HG02623 (cell line): Measurements from ENCODE around the gene SNTN.

ENCODE experiments used
- ATAC-seq: cut with Tn5 transposase; IDR thresholded peaks from one replicate; pipeline ENCODE4 v1.9.1; 2021; ENCODE audit warnings: moderate library complexity; ENCODE audit not compliant: unreplicated experiment

Gene SNTN

GRCh38 chr3:63673111-63673510 lies 20.6 kb downstream of the SNTN start:
- ATAC-seq = no peak

DNA sequence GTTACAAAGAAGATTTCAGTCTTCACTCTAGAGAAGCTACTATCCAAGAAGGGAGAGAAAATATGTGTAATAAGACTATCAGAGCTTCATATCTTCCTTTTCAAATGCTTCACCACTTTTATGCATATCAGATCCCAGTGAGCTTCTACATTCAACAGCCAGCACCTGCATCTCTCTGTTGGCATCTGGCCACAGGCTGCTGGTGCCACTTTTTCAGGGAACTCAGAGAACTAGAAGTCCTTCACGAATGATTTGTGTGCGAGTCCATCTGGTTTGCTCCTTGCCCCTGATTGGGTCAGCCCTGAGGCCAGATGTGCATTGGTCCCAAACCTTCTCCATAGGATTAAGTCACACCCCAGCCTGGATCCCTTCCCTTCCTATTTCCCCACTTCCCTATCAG lies 22.1 kb downstream of the SNTN start:
- no peak for ATAC-seq

DNA sequence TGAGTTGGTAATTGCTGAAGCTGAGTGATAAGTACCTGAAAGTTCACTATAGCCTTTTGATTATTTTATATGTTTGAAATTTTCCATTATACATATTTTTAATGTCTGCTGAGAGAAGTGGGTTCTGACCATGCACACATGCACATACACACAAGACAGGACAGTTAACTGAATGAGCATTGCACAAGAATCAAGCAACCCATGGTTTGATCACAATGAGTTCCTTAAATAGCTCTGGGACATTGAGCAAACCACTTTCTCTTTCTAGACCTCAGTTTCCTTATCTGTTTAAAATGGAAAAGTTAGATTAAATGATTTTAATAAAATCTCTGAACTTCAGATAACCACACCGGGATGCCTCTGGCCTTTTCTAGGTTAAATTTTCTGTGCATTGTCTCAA lies 26.7 kb downstream of the SNTN start:
- ATAC-seq = no peak

DNA sequence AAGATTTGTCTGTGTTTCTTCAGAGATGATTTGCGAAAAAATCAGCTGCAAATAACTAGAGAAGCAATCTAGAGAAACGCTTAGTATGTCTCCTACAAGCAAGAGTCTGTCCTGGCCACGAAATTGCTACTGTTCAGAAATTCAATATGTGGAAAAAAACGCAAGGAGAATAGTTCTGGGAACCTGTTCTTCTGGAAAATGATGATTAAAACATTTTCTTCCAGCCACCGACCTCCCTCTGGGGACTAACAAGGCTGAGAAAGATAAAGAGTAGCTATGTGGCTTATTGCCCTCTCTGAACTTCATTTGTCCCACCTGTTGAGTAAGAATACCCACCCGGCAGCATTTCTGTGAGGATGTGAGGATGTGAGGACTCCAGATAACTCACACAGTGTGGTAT lies 31.6 kb downstream of the SNTN start:
- no peak for ATAC-seq

- ATAC-seq = no peak
Measured at GRCh38 chr3:63685340-63685739, 32.9 kb downstream of the SNTN start.

DNA sequence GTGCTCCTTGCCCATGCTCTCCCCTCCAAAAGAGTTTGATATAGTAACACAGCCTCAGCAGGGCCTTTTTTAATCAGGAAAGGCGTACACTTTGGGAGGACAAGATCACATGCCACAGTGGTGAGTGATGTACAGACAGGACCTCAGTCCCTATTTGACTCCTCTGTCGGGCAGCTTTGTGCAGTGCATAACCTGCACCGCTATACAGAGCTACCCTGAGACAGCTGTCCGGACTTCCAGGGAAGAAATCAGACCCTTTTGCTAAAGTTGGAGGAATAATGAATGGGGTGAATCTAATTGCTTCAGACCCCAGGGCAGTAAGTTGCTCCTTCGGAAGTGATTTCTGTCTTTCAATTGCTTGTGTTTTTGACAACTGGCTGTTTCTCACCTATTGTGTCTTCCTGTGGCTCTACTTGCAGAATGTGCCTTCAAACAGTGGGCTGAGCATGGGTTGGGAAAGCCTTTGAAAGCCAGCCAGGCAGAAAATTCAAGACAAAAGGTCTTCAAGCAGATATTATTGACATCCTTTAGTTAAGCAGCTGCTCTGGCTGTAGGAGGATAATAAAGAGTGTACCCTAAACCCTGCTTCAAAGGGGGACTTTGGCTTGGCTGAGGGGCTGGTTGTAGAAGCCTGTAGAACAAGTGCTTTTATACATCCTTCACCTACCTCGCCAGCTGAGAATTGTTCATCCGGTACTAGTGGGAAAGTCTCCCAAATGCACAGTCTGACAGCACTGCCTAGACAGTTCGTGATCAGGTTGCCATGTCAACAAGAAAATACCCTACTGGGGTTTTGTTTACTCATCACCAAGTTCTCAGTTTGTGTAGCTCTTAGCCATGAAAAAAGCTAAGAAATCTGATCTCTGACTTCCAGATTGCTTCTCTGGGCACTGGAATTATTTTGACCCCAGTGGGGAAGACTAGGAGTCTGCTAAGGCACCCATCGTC lies 35.1 kb downstream of the SNTN start:
- ATAC-seq = no peak

DNA sequence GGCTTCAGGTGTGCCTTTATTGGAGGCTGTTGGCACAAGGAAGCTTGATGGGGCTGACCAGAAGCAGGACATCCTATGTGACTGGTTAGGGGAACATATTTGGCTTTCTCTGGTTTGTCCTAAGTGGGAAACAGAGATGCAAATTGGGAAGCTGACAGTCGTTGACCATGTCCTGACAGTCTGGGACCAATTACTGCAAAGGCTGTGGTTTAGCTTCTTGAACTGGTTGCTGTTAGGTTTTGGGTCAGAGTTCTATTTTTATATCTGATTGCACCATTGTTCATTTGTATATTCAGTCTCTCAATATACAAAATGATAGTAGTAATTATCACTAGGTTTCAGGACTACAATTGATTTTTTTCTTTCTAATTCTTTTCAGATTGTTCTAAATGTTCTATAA lies 36.8 kb downstream of the SNTN start:
- no peak for ATAC-seq

DNA sequence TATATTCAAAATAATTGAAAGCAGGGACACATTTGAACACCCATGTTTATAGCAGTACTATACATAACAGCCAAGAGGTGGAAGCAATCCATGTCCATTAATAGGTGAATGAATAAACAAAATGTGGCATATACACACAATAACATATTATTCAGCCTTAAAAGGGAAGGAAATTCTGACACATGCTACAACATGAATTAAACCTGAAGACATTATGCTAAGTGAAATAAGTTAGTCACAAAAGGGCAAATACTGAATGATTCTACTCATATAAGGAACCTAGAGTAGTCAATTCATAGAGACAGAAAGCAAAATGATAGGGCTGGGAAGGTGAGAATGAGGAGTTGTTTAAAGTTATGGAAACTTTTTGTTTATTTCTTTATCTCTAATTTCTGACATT lies 40.9 kb downstream of the SNTN start:
- no peak for ATAC-seq

DNA sequence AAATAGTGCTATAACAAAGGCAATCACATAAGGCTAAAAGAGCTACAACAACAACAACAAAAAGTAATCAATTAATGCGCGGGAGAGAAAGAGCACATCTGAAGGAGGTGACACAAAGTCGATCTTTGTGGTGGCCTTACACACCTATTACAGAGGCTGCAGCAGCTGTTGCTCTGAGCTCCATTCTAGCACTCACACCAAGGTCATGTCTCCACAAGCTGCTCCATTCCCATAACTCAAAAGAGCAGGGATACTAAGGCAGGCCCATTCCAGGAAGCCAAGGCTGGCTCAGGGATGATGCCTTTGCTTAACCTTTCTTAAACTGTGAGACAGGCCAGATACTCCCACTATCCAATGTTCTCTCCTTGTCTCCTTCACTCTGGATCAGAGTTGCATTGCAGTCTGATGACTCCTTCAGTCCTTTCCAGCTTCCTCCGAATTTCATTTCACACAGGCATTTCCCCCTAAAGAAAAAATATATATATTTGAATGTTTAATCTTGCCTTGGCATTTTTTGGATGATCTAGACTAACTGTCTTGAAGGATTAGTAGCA lies 52.7 kb downstream of the SNTN start:
- no peak for ATAC-seq

DNA sequence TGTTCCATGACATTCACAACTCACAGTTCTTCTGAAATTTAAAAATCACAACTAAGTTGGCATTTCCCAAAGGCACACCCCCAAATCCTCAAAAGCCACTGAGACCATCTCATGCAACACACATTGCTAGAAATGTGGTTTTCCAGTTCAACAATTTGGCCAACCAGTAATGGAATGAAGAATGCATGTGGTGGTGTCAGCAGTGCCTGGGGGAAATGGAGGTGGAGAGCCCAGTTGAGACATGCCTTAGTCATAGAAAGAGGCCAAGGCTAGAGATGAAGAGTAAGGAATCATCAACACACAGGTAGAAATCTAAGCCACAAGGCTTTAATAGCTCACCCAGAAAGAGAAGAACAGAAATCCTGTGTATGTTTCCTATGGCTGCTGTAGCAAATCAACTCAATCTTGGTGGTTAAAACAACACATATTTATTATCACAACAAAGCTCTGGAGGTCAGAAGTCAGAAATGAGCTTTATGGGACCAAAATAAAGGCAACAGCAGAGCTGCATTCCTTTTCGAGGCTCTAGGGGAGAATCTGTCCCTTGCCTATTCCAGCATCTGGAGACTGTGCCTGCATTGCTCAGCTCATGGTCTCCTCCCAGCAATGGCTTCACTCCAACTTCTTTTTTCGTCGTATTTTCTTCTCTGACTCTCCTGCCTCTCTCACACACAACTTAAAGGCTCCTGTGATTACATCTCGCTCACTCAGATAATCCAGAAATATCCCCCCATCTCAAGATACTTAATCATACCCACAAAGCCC lies 54.0 kb downstream of the SNTN start:
- ATAC-seq = no peak

DNA sequence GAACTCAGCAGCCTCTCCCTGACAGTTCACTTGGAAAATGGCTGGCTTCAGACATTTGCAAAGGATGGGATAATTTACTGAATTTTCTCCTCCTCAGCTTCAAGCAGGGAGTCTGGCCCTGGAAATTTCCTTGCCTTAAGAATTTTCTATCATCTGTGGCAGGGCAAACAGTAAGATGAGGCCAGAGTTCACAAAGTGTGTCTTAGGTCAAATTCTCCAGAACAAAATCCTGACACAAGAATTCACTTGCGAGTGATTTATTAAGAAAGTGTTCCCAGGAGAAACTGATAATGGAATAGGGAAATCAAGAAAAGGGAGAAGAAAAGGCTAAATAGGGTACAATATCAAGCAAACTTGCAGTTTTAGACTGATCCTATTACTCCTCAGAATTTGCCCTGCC lies 55.3 kb downstream of the SNTN start:
- no peak for ATAC-seq

- no peak for ATAC-seq
Measured at GRCh38 chr3:63709576-63709975, 57.1 kb downstream of the SNTN start.
